ENCODE measurements around the gene SPSB1.

Gene SPSB1

GRCh38 chr1:9418851-9419250 is 126.2 kb downstream of the SPSB1 start:
- H3K27ac ChIP-seq: no peak overlapping the region
- no peak for DNase-seq (ENCODE audit: low spot score)
- POLR2A ChIA-PET (ENCODE audit: low non-redundant PET): no interaction called here
- no peak for TF ChIP-seq CTCF (conservative IDR thresholded peaks at IDR 0.05; ENCODE audit: low read depth)
- CTCF ChIA-PET: interaction anchor here (0.7 kb wide), 1 partner anchor 21 kb away, joined by 6 read pairs; no protein-coding TSS in a partner anchor
